Progenitor cell of endocrine pancreas (in vitro differentiated cells): ENCODE data around the gene POLR2A. TPM values are rescaled to one million over a fixed set of nuclear protein-coding genes. Genes with fewer than 3 reads are reported as not detected.
"Not testable (repeated sequence)": the region's sequence is repeated elsewhere in the genome, so short reads cannot be mapped to it uniquely, and the experiment has no call there.

Experiments
- DNase-seq: peaks from one replicate; pipeline ENCODE4 v3.0.0; 2021; ENCODE audit warnings: low spot score; ENCODE audit not compliant: unreplicated experiment
- H3K27ac Mint-ChIP-seq: 2 replicates; pipeline ENCODE4 v1.8.0; 2021; ENCODE audit warnings: mild to moderate bottlenecking, moderate library complexity, mixed read lengths
- H3K27me3 Mint-ChIP-seq: 2 replicates; pipeline ENCODE4 v1.8.0; 2021; ENCODE audit warnings: mixed read lengths
- H3K36me3 Mint-ChIP-seq: 2 replicates; pipeline ENCODE4 v1.8.0; 2022; ENCODE audit warnings: mixed read lengths; ENCODE audit not compliant: insufficient read depth
- H3K4me1 Mint-ChIP-seq: 2 replicates; pipeline ENCODE4 v1.8.0; 2021; ENCODE audit warnings: low read depth, mixed read lengths
- H3K4me3 Mint-ChIP-seq: 2 replicates; pipeline ENCODE4 v1.8.0; 2021; ENCODE audit warnings: low read depth, mild to moderate bottlenecking, moderate library complexity, mixed read lengths
- H3K9me3 Mint-ChIP-seq: 2 replicates; pipeline ENCODE4 v1.8.0; 2021; ENCODE audit warnings: low read depth, mixed read lengths
- total RNA-seq: library from RNA; stranded (reverse); gene quantifications from 2 replicates; pipeline ENCODE4 v1.2.1, GENCODE V29; 2021
- TF ChIP-seq, protein P1 (sequence below): fragments of 200-600 bp; sonication (generic); IDR thresholded peaks from one replicate; pipeline ENCODE4 v1.5.0; 2021; ENCODE audit warnings: antibody characterized with exemption, mild to moderate bottlenecking; ENCODE audit not compliant: unreplicated experiment

The POLR2A gene
- total RNA-seq, 1 donor from 2014 or later, result 195 TPM

- TF ChIP-seq, protein P1, sequence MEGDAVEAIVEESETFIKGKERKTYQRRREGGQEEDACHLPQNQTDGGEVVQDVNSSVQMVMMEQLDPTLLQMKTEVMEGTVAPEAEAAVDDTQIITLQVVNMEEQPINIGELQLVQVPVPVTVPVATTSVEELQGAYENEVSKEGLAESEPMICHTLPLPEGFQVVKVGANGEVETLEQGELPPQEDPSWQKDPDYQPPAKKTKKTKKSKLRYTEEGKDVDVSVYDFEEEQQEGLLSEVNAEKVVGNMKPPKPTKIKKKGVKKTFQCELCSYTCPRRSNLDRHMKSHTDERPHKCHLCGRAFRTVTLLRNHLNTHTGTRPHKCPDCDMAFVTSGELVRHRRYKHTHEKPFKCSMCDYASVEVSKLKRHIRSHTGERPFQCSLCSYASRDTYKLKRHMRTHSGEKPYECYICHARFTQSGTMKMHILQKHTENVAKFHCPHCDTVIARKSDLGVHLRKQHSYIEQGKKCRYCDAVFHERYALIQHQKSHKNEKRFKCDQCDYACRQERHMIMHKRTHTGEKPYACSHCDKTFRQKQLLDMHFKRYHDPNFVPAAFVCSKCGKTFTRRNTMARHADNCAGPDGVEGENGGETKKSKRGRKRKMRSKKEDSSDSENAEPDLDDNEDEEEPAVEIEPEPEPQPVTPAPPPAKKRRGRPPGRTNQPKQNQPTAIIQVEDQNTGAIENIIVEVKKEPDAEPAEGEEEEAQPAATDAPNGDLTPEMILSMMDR, result no peak
- Mint-ChIP-seq H3K27ac (peak within 1 kb of the TSS; percentile 100), H3K4me1 (peaks cover 52% of the 10 kb centered on the region), H3K4me3 (peak within 1 kb of the TSS; percentile 95), H3K36me3 (no peaks in the 10 kb centered on the region), H3K9me3 (no peaks in the 10 kb centered on the region), H3K27me3 (no peaks in the 10 kb centered on the region)
- DNase-seq, result peak; percentile 40
Measured at GRCh38 chr17:7479213-7480088, 4.7 kb upstream of the POLR2A start, which contains the start of gene ZBTB4. ZBTB4 (minus strand) TSS chr17:7479631; CDS start chr17:7466801, 12,830 bp downstream.

GRCh38 chr17:7480089-7480384 is 4.1 kb upstream of the POLR2A start:
- H3K4me1 Mint-ChIP-seq, result peaks cover 55% of the 10 kb centered on the region
- peak overlapping the region; percentile 95 for H3K4me3 Mint-ChIP-seq
- H3K9me3 Mint-ChIP-seq, result no peaks in the 10 kb centered on the region
- no peaks in the 10 kb centered on the region for H3K36me3 Mint-ChIP-seq
- TF ChIP-seq, protein P1, result no peak
- no peaks in the 10 kb centered on the region for H3K27me3 Mint-ChIP-seq
- no peak for DNase-seq
- peak overlapping the region; percentile 100 for H3K27ac Mint-ChIP-seq

DNA sequence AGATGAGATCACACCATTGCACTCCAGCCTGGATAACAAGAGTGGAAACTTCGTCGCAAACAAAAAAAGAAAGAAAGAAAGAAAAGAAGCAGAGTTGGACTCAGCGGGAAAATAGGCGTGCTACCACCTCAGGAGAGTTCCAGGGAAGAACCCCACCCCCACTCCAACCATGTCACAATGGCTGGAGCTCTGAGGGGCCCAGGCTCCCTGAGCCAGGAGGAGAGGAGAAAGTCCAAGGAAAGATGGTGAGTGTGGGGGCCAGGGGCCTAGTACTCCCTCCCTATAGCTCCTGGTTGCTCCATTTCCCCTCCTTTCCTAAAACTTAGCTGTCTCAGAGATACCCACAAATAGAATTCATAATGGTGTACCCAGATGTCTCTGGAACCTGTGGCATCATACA is 2.9 kb upstream of the POLR2A start, which contains the start of gene SLC35G6:
SLC35G6 (plus strand) TSS at position 172 of the 400 bp plus-strand sequence; CDS start at position 243, 71 bp downstream.
- Mint-ChIP-seq H3K4me1 (peaks cover 60% of the 10 kb centered on the region), H3K27ac (peak within 1 kb of the TSS; percentile 100), H3K4me3 (peak within 1 kb of the TSS; percentile 95)
- DNase-seq, H3K36me3 Mint-ChIP-seq, H3K27me3 Mint-ChIP-seq, H3K9me3 Mint-ChIP-seq: not testable (repeated sequence)

DNA sequence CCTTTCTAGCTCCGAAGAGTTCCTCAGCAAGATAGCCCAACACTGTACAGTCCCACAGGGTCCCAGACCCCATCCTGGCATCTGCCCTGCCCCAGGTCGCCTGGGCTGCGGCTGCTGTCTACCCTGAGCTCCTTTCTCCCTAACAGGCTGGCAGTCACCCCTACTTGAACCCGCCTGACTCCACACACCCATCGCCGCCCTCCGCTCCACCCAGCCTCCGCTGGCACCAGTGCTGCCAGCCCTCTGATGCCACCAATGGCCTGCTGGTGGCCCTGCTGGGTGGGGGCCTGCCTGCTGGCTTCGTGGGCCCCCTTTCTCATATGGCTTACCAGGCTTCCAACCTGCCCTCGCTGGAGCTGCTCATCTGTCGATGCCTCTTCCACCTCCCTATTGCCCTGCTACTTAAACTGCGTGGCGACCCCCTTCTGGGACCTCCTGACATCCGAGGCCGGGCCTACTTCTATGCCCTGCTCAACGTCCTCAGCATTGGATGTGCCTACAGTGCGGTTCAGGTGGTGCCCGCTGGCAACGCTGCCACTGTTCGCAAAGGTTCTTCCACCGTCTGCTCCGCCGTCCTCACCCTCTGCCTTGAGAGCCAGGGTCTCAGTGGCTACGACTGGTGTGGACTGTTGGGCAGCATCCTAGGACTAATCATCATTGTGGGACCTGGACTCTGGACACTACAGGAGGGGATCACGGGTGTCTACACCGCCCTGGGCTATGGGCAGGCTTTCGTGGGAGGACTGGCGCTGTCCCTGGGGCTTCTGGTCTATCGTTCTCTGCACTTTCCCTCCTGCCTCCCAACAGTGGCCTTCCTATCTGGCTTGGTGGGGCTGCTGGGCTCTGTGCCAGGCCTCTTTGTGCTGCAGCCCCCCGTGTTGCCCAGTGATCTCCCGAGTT is 2.1 kb upstream of the POLR2A start:
- H3K4me1 Mint-ChIP-seq, result peaks cover 59% of the 10 kb centered on the region
- not testable (repeated sequence) for H3K9me3 Mint-ChIP-seq, H3K27me3 Mint-ChIP-seq, H3K36me3 Mint-ChIP-seq, DNase-seq
- peak overlapping the region; percentile 100 for H3K27ac Mint-ChIP-seq
- peak overlapping the region; percentile 97 for H3K4me3 Mint-ChIP-seq

DNA sequence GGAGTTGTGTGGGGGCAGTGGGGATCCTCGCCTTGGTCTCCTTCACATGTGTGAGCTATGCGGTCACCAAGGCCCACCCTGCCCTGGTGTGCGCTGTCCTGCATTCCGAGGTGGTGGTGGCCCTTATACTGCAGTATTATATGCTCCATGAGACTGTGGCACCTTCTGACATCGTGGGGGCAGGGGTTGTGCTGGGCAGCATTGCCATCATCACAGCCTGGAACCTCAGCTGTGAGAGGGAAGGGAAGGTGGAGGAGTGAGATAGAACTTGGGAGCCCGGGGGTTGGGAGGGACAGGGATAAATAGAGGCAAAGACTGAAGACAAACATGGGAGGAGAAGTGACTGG is 1.5 kb upstream of the POLR2A start:
- H3K27ac Mint-ChIP-seq, result peak overlapping the region; percentile 100
- H3K36me3 Mint-ChIP-seq, DNase-seq, H3K9me3 Mint-ChIP-seq, H3K27me3 Mint-ChIP-seq: not testable (repeated sequence)
- H3K4me3 Mint-ChIP-seq, result peak overlapping the region; percentile 97
- H3K4me1 Mint-ChIP-seq, result peaks cover 58% of the 10 kb centered on the region

- Mint-ChIP-seq H3K27ac (peak overlapping the region; percentile 100), H3K27me3 (no peaks in the 10 kb centered on the region), H3K36me3 (no peaks in the 10 kb centered on the region), H3K9me3 (no peaks in the 10 kb centered on the region), H3K4me1 (peaks cover 53% of the 10 kb centered on the region), H3K4me3 (peak overlapping the region; percentile 97)
- peak; percentile 81 for DNase-seq
- TF ChIP-seq, protein P1, result no peak
Measured at GRCh38 chr17:7483255-7484066, 705 bp upstream of the POLR2A start.
